K562 (cell line): Measurements from ENCODE around the gene CCDC85B. TPM values are rescaled to one million over a fixed set of nuclear protein-coding genes. Genes with fewer than 3 reads are reported as not detected.
A peak's percentile ranks its signal among the peaks of the same experiment; 100 is the strongest.

Experiments
- ARID3B ChIP-seq: fragments of 250-450 bp; sonication (Bioruptor Pico); IDR thresholded peaks from 2 replicates; pipeline ENCODE4 v1.4.0; 2020; ENCODE audit warnings: borderline replicate concordance
- CBX5 ChIP-seq: IDR thresholded peaks from 2 replicates; pipeline ENCODE4 v1.6.1; 2014; ENCODE audit warnings: low read depth, borderline replicate concordance
- CGGBP1 ChIP-seq: fragments of 250-450 bp; sonication (Bioruptor Pico); IDR thresholded peaks from 2 replicates; pipeline ENCODE4 v1.9.0; 2021; ENCODE audit warnings: mild to moderate bottlenecking
- CXXC5 ChIP-seq: fragments of 250-450 bp; sonication (Bioruptor Pico); IDR thresholded peaks from 2 replicates; pipeline ENCODE4 v1.8.0; 2022; ENCODE audit warnings: inconsistent platforms, mild to moderate bottlenecking, moderate library complexity
- ETV6 ChIP-seq, 3 experiments: fragments of 150-350 bp in 1 of 3; sonication (generic) in 1 of 3; formaldehyde crosslinking in 1 of 3; IDR thresholded peaks; 2 replicates each; pipeline versions ENCODE4 v1.6.1 to v1.8.0; 2014 to 2022; ENCODE audit warnings: borderline replicate concordance in 2 of 3, low read depth in 2 of 3, antibody characterized with exemption in 1 of 3, low read length in 1 of 3, mild to moderate bottlenecking in 1 of 3, missing genetic modification reagents in 1 of 3
- FOXK1 ChIP-seq: sonication (generic); formaldehyde crosslinking; IDR thresholded peaks from 2 replicates; pipeline ENCODE4 v1.8.0; 2022; ENCODE audit warnings: missing genetic modification reagents, mild to moderate bottlenecking, borderline replicate concordance
- FOXK2 ChIP-seq, 2 experiments: fragments of 450-650 bp; IDR thresholded peaks in 1 of 2; conservative IDR thresholded peaks in 1 of 2; 2 replicates each; pipeline ENCODE4 v1.6.1; 2016; ENCODE audit warnings: low read depth in 2 of 2, mild to moderate bottlenecking in 1 of 2
- FOXM1 ChIP-seq, 2 experiments: fragments of 450-650 bp in 1 of 2; sonication (generic) in 1 of 2; formaldehyde crosslinking in 1 of 2; IDR thresholded peaks; 2 replicates each; pipeline versions ENCODE4 v1.6.1 to v1.9.0; 2017 to 2022; ENCODE audit warnings: low read depth in 2 of 2, mild to moderate bottlenecking in 2 of 2, missing genetic modification reagents in 1 of 2, moderate library complexity in 1 of 2
- HDAC2 ChIP-seq: fragments of 450-650 bp; IDR thresholded peaks from 2 replicates; pipeline ENCODE4 v1.6.1; 2016; ENCODE audit warnings: mild to moderate bottlenecking
- HNRNPL ChIP-seq: fragments of 200-400 bp; formaldehyde crosslinking; IDR thresholded peaks from 2 replicates; pipeline ENCODE4 v1.6.1; 2017; ENCODE audit warnings: low read depth, mild to moderate bottlenecking, low read length
- JUNB ChIP-seq: fragments of 450-650 bp; formaldehyde crosslinking; conservative IDR thresholded peaks from 2 replicates; pipeline ENCODE4 v1.4.0; 2020; ENCODE audit warnings: mild to moderate bottlenecking
- KLF16 ChIP-seq: IDR thresholded peaks from 2 replicates; pipeline ENCODE4 v1.6.1; 2016; ENCODE audit warnings: antibody characterized with exemption
- LARP7 ChIP-seq: fragments of 450-650 bp; IDR thresholded peaks from 2 replicates; pipeline ENCODE4 v1.6.1; 2016
- NCOR1 ChIP-seq: fragments of 450-650 bp; IDR thresholded peaks from 2 replicates; pipeline ENCODE4 v1.6.1; 2016; ENCODE audit warnings: mild to moderate bottlenecking, moderate library complexity
- PBX2 ChIP-seq, 2 experiments: IDR thresholded peaks in 1 of 2; conservative IDR thresholded peaks in 1 of 2; 2 replicates each; pipeline ENCODE4 v1.6.1; 2016; ENCODE audit warnings: low read depth in 2 of 2, mild to moderate bottlenecking in 1 of 2, missing compliant biosample characterization in 1 of 2, missing genetic modification characterization in 1 of 2, moderate library complexity in 1 of 2
- PHB2 ChIP-seq: fragments of 450-650 bp; IDR thresholded peaks from 2 replicates; pipeline ENCODE4 v1.6.1; 2017; ENCODE audit warnings: low read depth
- RBM15 ChIP-seq: fragments of 200-400 bp; formaldehyde crosslinking; IDR thresholded peaks from 2 replicates; pipeline ENCODE4 v1.6.1; 2018; ENCODE audit warnings: mild to moderate bottlenecking, low read length, moderate library complexity; ENCODE audit not compliant: insufficient read depth
- RBM34 ChIP-seq: fragments of 200-400 bp; formaldehyde crosslinking; IDR thresholded peaks from 2 replicates; pipeline ENCODE4 v1.6.1; 2018; ENCODE audit warnings: low read length, borderline replicate concordance; ENCODE audit not compliant: insufficient read depth
- SMARCA5 ChIP-seq: fragments of 450-650 bp; IDR thresholded peaks from 2 replicates; pipeline ENCODE4 v1.6.1; 2016
- TAF7 ChIP-seq: fragments of 450-650 bp; IDR thresholded peaks from 2 replicates; pipeline ENCODE4 v1.6.1; 2016; ENCODE audit warnings: missing genetic modification characterization, missing compliant biosample characterization
- ZNF134 ChIP-seq: fragments of 250-450 bp; sonication (Bioruptor Pico); conservative IDR thresholded peaks from 2 replicates; pipeline ENCODE4 v1.4.0; 2020
- ZNF239 ChIP-seq: fragments of 250-450 bp; sonication (Bioruptor Pico); IDR thresholded peaks from 2 replicates; pipeline ENCODE4 v1.4.0; 2020; ENCODE audit warnings: mild to moderate bottlenecking
- ZNF384 ChIP-seq: IDR thresholded peaks from 2 replicates; pipeline ENCODE4 v1.6.1; 2012; ENCODE audit warnings: low read depth, low read length, improper control_type of control experiment
- ZNF589 ChIP-seq: fragments of 200-800 bp; sonication (Bioruptor generic); IDR thresholded peaks from 2 replicates; pipeline ENCODE4 v1.6.1; 2016; ENCODE audit warnings: low read depth, missing genetic modification characterization, missing compliant biosample characterization
- ZNF764 ChIP-seq: fragments of 250-450 bp; sonication (Bioruptor Pico); IDR thresholded peaks from 2 replicates; pipeline ENCODE4 v1.4.0; 2020; ENCODE audit warnings: low read depth, mild to moderate bottlenecking, moderate library complexity
- ZNF77 ChIP-seq: fragments of 250-450 bp; sonication (Bioruptor Pico); IDR thresholded peaks from 2 replicates; pipeline ENCODE4 v1.5.0; 2020
- polyA plus RNA-seq, 8 experiments: library from polyadenylated mRNA; depleted of rRNA in 4 of 8; stranded (reverse) in 5 of 8; unstranded in 3 of 8; fragments of >200 nt; fragmentation: Nextera tagmentation in 2 of 8; fragmentation: Illumina TruSeq in 1 of 8; extraction: Ambion mirVana in 2 of 8; extraction: Trizol in 1 of 8; gene quantifications; 2 replicates each; pipeline versions ENCODE4 v1.2.1 to v1.2.3, GENCODE V29; 2011 to 2014; ENCODE audit warnings: inconsistent platforms in 1 of 8, missing spikeins in 1 of 8
- total RNA-seq, 7 experiments: library from RNA; depleted of rRNA in 6 of 7; stranded (reverse); fragments of >200 nt in 6 of 7; fragmentation: Illumina TruSeq in 2 of 7; extraction: Trizol in 2 of 7; gene quantifications; 2 replicates each; pipeline versions ENCODE4 v1.2.1 to v1.2.3, GENCODE V29; 2011 to 2021; ENCODE audit warnings: low replicate concordance in 1 of 7

The CCDC85B gene
- total and polyA plus RNA-seq, 9 of the 15 experiments (the other 6 are each of a cell fraction or from before 2014, with no cell fraction given) = 0.14 to 138 (median 6.2) TPM

GRCh38 chr11:65934014-65934413, 43.5 kb downstream of the CCDC85B start (continued):
- no peak for TF ChIP-seq FOXK1 (CRISPR knock-in tag)
- TF ChIP-seq CGGBP1 (CRISPR knock-in tag) = no peak
- TF ChIP-seq ZNF764 (CRISPR knock-in tag) = no peak
- TF ChIP-seq ETV6 (IDR thresholded peaks at IDR 0.05; ENCODE audit: borderline replicate concordance in 1 of 2, low read depth in 2 of 2, low read length in 1 of 2) = no peak
- TF ChIP-seq ETV6 (CRISPR knock-in tag; IDR thresholded peaks at IDR 0.05; ENCODE audit: borderline replicate concordance) = no peak
- TF ChIP-seq CXXC5 (CRISPR knock-in tag) = no peak
- TF ChIP-seq HDAC2 = no peak
- no peak for TF ChIP-seq RBM15
- TF ChIP-seq ZNF239 = no peak
- peak in 1 of 2 experiments; percentile 12; a peak in 1 of 4 replicates for TF ChIP-seq FOXK2 (conservative IDR thresholded peaks at IDR 0.05 in 1 of 2, IDR thresholded peaks at IDR 0.05 in 1 of 2; ENCODE audit: low read depth in 2 of 2)
- TF ChIP-seq KLF16 = peak; percentile 79
- no peak for TF ChIP-seq ARID3B (CRISPR knock-in tag)
- TF ChIP-seq NCOR1 = peak; percentile 86
- TF ChIP-seq PHB2 = no peak
- no peak for TF ChIP-seq ZNF134
- TF ChIP-seq JUNB (CRISPR knock-in tag) = no peak
- no peak for TF ChIP-seq LARP7
- no peak for TF ChIP-seq ZNF589
- TF ChIP-seq HNRNPL = no peak
- TF ChIP-seq PBX2 (CRISPR knock-in tag; IDR thresholded peaks at IDR 0.05; ENCODE audit: low read depth) = no peak
- no peak for TF ChIP-seq PBX2 (tag; conservative IDR thresholded peaks at IDR 0.05; ENCODE audit: low read depth)
- peak; percentile 58; the same call in 1 of the 2 replicates for TF ChIP-seq FOXM1 (IDR thresholded peaks at IDR 0.05; ENCODE audit: low read depth)
- no peak for TF ChIP-seq FOXM1 (CRISPR knock-in tag; IDR thresholded peaks at IDR 0.05; ENCODE audit: low read depth)
- no peak for TF ChIP-seq TAF7 (tag)
- no peak for TF ChIP-seq SMARCA5
- TF ChIP-seq ZNF384 = peak; percentile 76
- TF ChIP-seq RBM34 = no peak
- TF ChIP-seq CBX5 = no peak
- TF ChIP-seq ZNF77 = no peak
